GM19463 (cell line): ENCODE data around the gene TOR1B.

Experiments used
- ATAC-seq: cut with Tn5 transposase; IDR thresholded peaks from one replicate; pipeline ENCODE4 v1.9.1; 2021; ENCODE audit warnings: mild to moderate bottlenecking, moderate library complexity; ENCODE audit not compliant: unreplicated experiment

The TOR1B gene

GRCh38 chr9:129839324-129840023 lies 36.5 kb downstream of the TOR1B start:
- ATAC-seq = no peak

GRCh38 chr9:129840034-129840433 lies 37.0 kb downstream of the TOR1B start:
- ATAC-seq = no peak

- ATAC-seq = no peak
Measured at GRCh38 chr9:129841071-129841470, 38.1 kb downstream of the TOR1B start.

- ATAC-seq = no peak
Measured at GRCh38 chr9:129845373-129845772, 42.4 kb downstream of the TOR1B start.

- no peak for ATAC-seq
Measured at GRCh38 chr9:129848712-129849441, 45.9 kb downstream of the TOR1B start.

- no peak for ATAC-seq
Measured at GRCh38 chr9:129849901-129850300, 46.9 kb downstream of the TOR1B start.

GRCh38 chr9:129850821-129851550 lies 48.0 kb downstream of the TOR1B start:
- ATAC-seq = no peak

GRCh38 chr9:129851821-129852220 lies 48.8 kb downstream of the TOR1B start:
- no peak for ATAC-seq

- no peak for ATAC-seq
Measured at GRCh38 chr9:129852579-129852978, 49.6 kb downstream of the TOR1B start.

GRCh38 chr9:129853614-129854013 lies 50.6 kb downstream of the TOR1B start:
- ATAC-seq = no peak

- ATAC-seq = no peak
Measured at GRCh38 chr9:129854588-129855110, 51.7 kb downstream of the TOR1B start.

GRCh38 chr9:129857207-129857606 lies 54.2 kb downstream of the TOR1B start:
- ATAC-seq = no peak

GRCh38 chr9:129858167-129858962 lies 55.4 kb downstream of the TOR1B start:
- no peak for ATAC-seq
